ENCODE results near the gene PRR15L. TPM values are rescaled to one million over a fixed set of nuclear protein-coding genes. Genes with fewer than 3 reads are reported as not detected.

PRR15L gene
- polyA plus RNA-seq, 1 experiment: not detected

DNA sequence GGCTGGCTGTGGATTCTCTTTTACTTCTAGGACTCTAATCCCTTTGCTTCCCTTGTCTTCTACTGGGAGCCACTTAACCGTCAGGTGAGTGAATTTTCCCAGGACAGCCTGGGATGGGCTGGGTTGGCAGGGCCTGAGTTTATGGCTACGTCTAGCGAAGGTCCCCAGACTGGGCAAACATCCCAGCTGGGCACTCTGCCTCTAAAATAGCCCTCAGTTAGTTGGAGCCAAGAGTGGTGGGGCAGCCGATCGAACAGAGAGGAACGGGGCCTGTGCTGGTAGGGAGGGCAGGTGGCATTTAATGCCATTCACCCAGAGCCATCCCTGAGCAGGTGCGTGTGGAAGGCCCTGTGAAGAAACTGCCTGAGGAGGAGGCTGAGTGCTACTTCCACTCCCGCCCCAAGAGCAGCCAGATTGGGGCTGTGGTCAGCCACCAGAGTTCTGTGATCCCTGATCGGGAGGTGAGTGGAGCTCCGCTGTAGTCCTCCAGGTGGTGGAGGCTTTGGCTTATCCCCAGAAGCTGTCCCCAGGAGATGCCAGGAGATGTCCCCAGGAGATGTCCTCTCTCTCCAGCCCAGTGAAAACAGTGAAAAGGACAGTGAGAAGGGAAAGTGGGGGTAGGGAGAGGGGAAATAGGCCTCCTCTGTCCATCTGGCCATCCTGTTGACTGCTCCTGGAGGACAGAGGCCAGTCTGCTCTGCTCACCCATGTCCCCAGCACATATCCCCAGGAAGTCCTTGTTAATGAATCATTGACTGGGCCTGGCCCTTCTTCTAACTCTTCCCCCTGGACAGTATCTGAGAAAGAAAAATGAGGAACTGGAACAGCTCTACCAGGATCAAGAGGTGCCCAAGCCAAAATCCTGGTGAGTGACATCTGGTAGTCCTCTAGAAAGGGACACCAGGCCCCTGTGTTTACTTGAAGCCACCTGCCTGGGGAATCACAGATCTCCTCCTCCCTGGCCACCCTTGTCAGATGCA, 11.9 kb downstream of the PRR15L start:
- TF ChIP-seq, protein P1, sequence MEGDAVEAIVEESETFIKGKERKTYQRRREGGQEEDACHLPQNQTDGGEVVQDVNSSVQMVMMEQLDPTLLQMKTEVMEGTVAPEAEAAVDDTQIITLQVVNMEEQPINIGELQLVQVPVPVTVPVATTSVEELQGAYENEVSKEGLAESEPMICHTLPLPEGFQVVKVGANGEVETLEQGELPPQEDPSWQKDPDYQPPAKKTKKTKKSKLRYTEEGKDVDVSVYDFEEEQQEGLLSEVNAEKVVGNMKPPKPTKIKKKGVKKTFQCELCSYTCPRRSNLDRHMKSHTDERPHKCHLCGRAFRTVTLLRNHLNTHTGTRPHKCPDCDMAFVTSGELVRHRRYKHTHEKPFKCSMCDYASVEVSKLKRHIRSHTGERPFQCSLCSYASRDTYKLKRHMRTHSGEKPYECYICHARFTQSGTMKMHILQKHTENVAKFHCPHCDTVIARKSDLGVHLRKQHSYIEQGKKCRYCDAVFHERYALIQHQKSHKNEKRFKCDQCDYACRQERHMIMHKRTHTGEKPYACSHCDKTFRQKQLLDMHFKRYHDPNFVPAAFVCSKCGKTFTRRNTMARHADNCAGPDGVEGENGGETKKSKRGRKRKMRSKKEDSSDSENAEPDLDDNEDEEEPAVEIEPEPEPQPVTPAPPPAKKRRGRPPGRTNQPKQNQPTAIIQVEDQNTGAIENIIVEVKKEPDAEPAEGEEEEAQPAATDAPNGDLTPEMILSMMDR (IDR thresholded peaks at IDR 0.05; ENCODE audit: insufficient read depth, low read depth, low read length): no peak
- Histone ChIP-seq H3K27me3 (ENCODE audit: control insufficient read depth, insufficient read depth, low read length) (no peaks in the 10 kb centered on the region), H3K4me3 (ENCODE audit: low read depth, low read length) (no peak overlapping the region), H3K36me3 (ENCODE audit: control insufficient read depth, insufficient read depth, low read length) (peaks cover 3% of the 10 kb centered on the region)
- DNase-seq (ENCODE audit: low read depth): no peak
- POLR2A ChIA-PET: no interaction called here
- CTCF ChIA-PET: interaction anchor here (0.9 to 19.6 kb wide), 19 partner anchors 7 to 106 kb away, joined by 3 to 380 read pairs (median 8); partner anchors contain the start of genes CDK5RAP3, PNPO, PRR15L and SCRN2

DNA sequence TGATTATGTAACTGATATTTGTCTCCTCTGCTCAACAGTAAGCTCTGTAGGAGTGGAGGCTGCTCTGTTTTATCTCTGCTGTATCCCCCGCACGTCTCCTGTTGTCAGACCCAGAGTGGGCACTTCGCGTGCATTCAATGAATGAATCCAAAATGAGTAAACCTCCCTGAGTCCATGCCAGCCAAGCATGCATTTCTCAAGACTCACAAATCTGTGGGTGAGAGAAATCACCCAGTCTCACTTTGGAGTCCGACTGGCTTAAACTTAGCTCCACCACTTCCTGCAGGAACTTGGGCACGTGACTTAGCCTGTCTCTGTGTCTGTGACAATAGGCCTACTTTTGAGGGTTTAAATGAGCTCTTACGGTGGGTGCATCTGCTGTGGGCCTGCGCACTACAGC, 12.6 kb downstream of the PRR15L start:
- no peaks in the 10 kb centered on the region for H3K27me3 ChIP-seq (ENCODE audit: control insufficient read depth, insufficient read depth, low read length)
- no peak overlapping the region for H3K4me3 ChIP-seq (ENCODE audit: low read depth, low read length)
- H3K36me3 ChIP-seq (ENCODE audit: control insufficient read depth, insufficient read depth, low read length): peaks cover 3% of the 10 kb centered on the region
- DNase-seq (ENCODE audit: low read depth): no peak
- POLR2A ChIA-PET: no interaction called here
- CTCF ChIA-PET: interaction anchor here (0.9 to 19.6 kb wide), 6 partner anchors 10 to 82 kb away, joined by 3 to 380 read pairs (median 6); partner anchors contain the start of genes CDK5RAP3 and PRR15L
- TF ChIP-seq, protein P1 (IDR thresholded peaks at IDR 0.05; ENCODE audit: insufficient read depth, low read depth, low read length): no peak

DNA sequence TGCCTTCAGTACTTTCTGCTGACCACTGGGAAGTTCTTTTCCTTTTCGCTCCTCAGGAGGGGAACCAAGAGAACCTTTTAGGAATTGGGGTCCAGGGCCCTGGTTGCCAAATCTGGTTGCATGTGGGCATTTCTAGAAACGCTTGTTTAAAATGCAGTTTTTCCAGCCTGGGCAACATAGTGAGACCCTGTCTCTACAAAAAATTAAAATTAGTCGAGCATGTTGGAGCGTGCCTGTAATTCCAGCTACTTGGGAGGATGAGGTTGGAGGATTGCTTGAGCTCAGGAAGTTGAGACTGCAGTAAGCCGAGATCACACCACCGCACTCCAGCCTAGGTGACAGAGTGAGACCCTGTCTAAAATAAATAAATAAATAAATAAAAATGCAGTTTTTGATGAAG, 15.1 kb downstream of the PRR15L start:
- POLR2A ChIA-PET: interaction anchor here (0.6 kb wide), 1 partner anchor 38 kb away, joined by 4 read pairs; no protein-coding TSS in a partner anchor
- no peak for DNase-seq (ENCODE audit: low read depth)
- peak overlapping the region; percentile 87 for H3K4me3 ChIP-seq (ENCODE audit: low read depth, low read length)
- TF ChIP-seq, protein P1 (IDR thresholded peaks at IDR 0.05; ENCODE audit: insufficient read depth, low read depth, low read length): no peak
- H3K27me3 ChIP-seq (ENCODE audit: control insufficient read depth, insufficient read depth, low read length): no peaks in the 10 kb centered on the region
- CTCF ChIA-PET: interaction anchor here (1.1 to 19.6 kb wide), 6 partner anchors 7 to 99 kb away, joined by 4 to 380 read pairs (median 32); partner anchors contain the start of gene CDK5RAP3
- peaks cover 3% of the 10 kb centered on the region for H3K36me3 ChIP-seq (ENCODE audit: control insufficient read depth, insufficient read depth, low read length)

DNA sequence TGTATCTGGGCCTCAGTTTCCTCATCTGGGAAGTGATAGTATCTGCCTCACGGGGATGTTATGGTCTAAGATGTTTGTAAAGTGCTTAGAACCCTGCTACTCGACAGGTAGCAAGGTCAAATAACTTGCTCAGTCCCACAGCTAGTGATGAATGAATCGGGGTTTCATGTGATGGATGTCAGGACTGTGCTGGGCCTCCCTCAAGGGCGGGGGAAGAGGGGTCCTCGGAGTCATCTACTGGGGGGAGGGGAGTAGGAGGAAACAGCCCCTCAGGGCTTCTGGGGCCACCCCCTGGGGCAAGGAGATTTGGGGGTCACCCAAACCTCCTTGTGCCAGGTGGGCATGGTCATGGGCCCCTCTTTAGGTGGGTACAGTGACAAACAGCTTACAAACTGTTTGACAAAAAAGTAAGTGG, 15.6 kb downstream of the PRR15L start:
- Histone ChIP-seq H3K4me3 (ENCODE audit: low read depth, low read length) (peak overlapping the region; percentile 87), H3K27me3 (ENCODE audit: control insufficient read depth, insufficient read depth, low read length) (no peaks in the 10 kb centered on the region), H3K36me3 (ENCODE audit: control insufficient read depth, insufficient read depth, low read length) (peaks cover 3% of the 10 kb centered on the region)
- CTCF ChIA-PET: interaction anchor here (1.0 to 19.6 kb wide), 7 partner anchors 7 to 101 kb away, joined by 4 to 380 read pairs (median 6); partner anchors contain the start of genes CDK5RAP3 and SCRN2
- DNase-seq (ENCODE audit: low read depth): no peak
- TF ChIP-seq, protein P1 (IDR thresholded peaks at IDR 0.05; ENCODE audit: insufficient read depth, low read depth, low read length): no peak
- POLR2A ChIA-PET: interaction anchor here (0.6 kb wide), 1 partner anchor 61 kb away, joined by 11 read pairs; no protein-coding TSS in a partner anchor

Measured in BJ (cell line).